Adipocyte (in vitro differentiated cells): ENCODE measurements around the gene MORN1.

Experiments
- DNase-seq: peaks from one replicate; pipeline ENCODE4 v3.0.0-alpha.2; 2015; ENCODE audit warnings: low read depth
- H3K27me3 ChIP-seq: replicated peaks from 2 replicates; pipeline ENCODE4 v1.7.0; 2013; ENCODE audit warnings: mild to moderate bottlenecking, low read length, moderate library complexity; ENCODE audit not compliant: control insufficient read depth, insufficient read depth
- H3K36me3 ChIP-seq: 2 replicates; pipeline ENCODE4 v1.7.0; 2013; ENCODE audit warnings: low read length, mild to moderate bottlenecking, moderate library complexity; ENCODE audit not compliant: control insufficient read depth, insufficient read depth, severe bottlenecking
- H3K4me1 ChIP-seq: 2 replicates; pipeline ENCODE4 v1.7.0; 2013; ENCODE audit warnings: mild to moderate bottlenecking, low read length, moderate library complexity; ENCODE audit not compliant: control insufficient read depth, insufficient read depth
- H3K4me3 ChIP-seq: 2 replicates; pipeline ENCODE4 v1.7.0; 2013; ENCODE audit warnings: mild to moderate bottlenecking, low read length, moderate library complexity
- H3K9ac ChIP-seq: 2 replicates; pipeline ENCODE4 v1.7.0; 2013; ENCODE audit warnings: mild to moderate bottlenecking, low read length, moderate library complexity
- H3K9me3 ChIP-seq: 2 replicates; pipeline ENCODE4 v1.7.0; 2013; ENCODE audit warnings: mild to moderate bottlenecking, low read length, moderate library complexity; ENCODE audit not compliant: control insufficient read depth

MORN1 gene

GRCh38 chr1:2418791-2419320 lies 27.5 kb upstream of the MORN1 start:
- Histone ChIP-seq H3K9ac (no peak overlapping the region), H3K4me3 (no peak overlapping the region), H3K36me3 (no peaks in the 10 kb centered on the region), H3K9me3 (peaks cover 18% of the 10 kb centered on the region), H3K4me1 (peaks cover 3% of the 10 kb centered on the region), H3K27me3 (peaks cover 53% of the 10 kb centered on the region)
- no peak for DNase-seq

- Histone ChIP-seq H3K4me1 (peaks cover 3% of the 10 kb centered on the region), H3K36me3 (no peaks in the 10 kb centered on the region), H3K27me3 (peaks cover 46% of the 10 kb centered on the region), H3K4me3 (no peak overlapping the region), H3K9me3 (peaks cover 9% of the 10 kb centered on the region), H3K9ac (no peak overlapping the region)
- DNase-seq: no peak
Measured at GRCh38 chr1:2417833-2418225, 26.5 kb upstream of the MORN1 start.

GRCh38 chr1:2417083-2417832 lies 25.9 kb upstream of the MORN1 start:
- H3K36me3 ChIP-seq: no peaks in the 10 kb centered on the region
- peaks cover 40% of the 10 kb centered on the region for H3K27me3 ChIP-seq

GRCh38 chr1:2416403-2416802 lies 25.0 kb upstream of the MORN1 start:
- no peaks in the 10 kb centered on the region for H3K9me3 ChIP-seq
- peaks cover 7% of the 10 kb centered on the region for H3K4me1 ChIP-seq
- no peak overlapping the region for H3K4me3 ChIP-seq
- H3K36me3 ChIP-seq: no peaks in the 10 kb centered on the region
- no peak overlapping the region for H3K9ac ChIP-seq
- no peak for DNase-seq
- H3K27me3 ChIP-seq: peaks cover 38% of the 10 kb centered on the region

More at GRCh38 chr1:2417083-2417832, 25.9 kb upstream of the MORN1 start:
- Histone ChIP-seq H3K9ac (no peak overlapping the region), H3K9me3 (peaks cover 3% of the 10 kb centered on the region), H3K4me3 (no peak overlapping the region), H3K4me1 (peaks cover 3% of the 10 kb centered on the region)
- DNase-seq: no peak

GRCh38 chr1:2415801-2416208 lies 24.5 kb upstream of the MORN1 start:
- H3K4me1 ChIP-seq: peaks cover 9% of the 10 kb centered on the region
- no peaks in the 10 kb centered on the region for H3K36me3 ChIP-seq
- H3K9ac ChIP-seq: no peak overlapping the region
- H3K9me3 ChIP-seq: no peaks in the 10 kb centered on the region
- DNase-seq: no peak
- no peak overlapping the region for H3K4me3 ChIP-seq
- peaks cover 36% of the 10 kb centered on the region for H3K27me3 ChIP-seq

GRCh38 chr1:2415337-2415736 lies 24.0 kb upstream of the MORN1 start:
- Histone ChIP-seq H3K4me1 (peaks cover 9% of the 10 kb centered on the region), H3K4me3 (no peak overlapping the region), H3K9ac (no peak overlapping the region), H3K36me3 (no peaks in the 10 kb centered on the region), H3K9me3 (no peaks in the 10 kb centered on the region), H3K27me3 (peaks cover 36% of the 10 kb centered on the region)
- DNase-seq: no peak

GRCh38 chr1:2414297-2414958 lies 23.1 kb upstream of the MORN1 start:
- peaks cover 9% of the 10 kb centered on the region for H3K4me1 ChIP-seq
- H3K27me3 ChIP-seq: peaks cover 36% of the 10 kb centered on the region
- H3K9ac ChIP-seq: no peak overlapping the region
- no peaks in the 10 kb centered on the region for H3K36me3 ChIP-seq
- peak; percentile 84 for DNase-seq
- no peak overlapping the region for H3K4me3 ChIP-seq
- H3K9me3 ChIP-seq: no peaks in the 10 kb centered on the region

- Histone ChIP-seq H3K9me3 (no peaks in the 10 kb centered on the region), H3K36me3 (peaks cover 3% of the 10 kb centered on the region), H3K9ac (peak overlapping the region; percentile 97), H3K4me3 (peak overlapping the region; percentile 94), H3K27me3 (peaks cover 29% of the 10 kb centered on the region), H3K4me1 (peaks cover 9% of the 10 kb centered on the region)
- no peak for DNase-seq
Measured at GRCh38 chr1:2413495-2414296, 22.3 kb upstream of the MORN1 start.

- DNase-seq: peak; percentile 6
- Histone ChIP-seq H3K27me3 (peaks cover 22% of the 10 kb centered on the region), H3K4me1 (peaks cover 9% of the 10 kb centered on the region), H3K9me3 (no peaks in the 10 kb centered on the region), H3K9ac (peak overlapping the region; percentile 97), H3K36me3 (peaks cover 10% of the 10 kb centered on the region), H3K4me3 (peak overlapping the region; percentile 94)
Measured at GRCh38 chr1:2412773-2413494, 21.6 kb upstream of the MORN1 start.

- peaks cover 16% of the 10 kb centered on the region for H3K27me3 ChIP-seq
- no peaks in the 10 kb centered on the region for H3K9me3 ChIP-seq
- DNase-seq: peak; percentile 99
- H3K36me3 ChIP-seq: peaks cover 14% of the 10 kb centered on the region
- peaks cover 9% of the 10 kb centered on the region for H3K4me1 ChIP-seq
- peak within 1 kb of the TSS; percentile 97 for H3K9ac ChIP-seq
- H3K4me3 ChIP-seq: peak within 1 kb of the TSS; percentile 94
Measured at GRCh38 chr1:2412395-2412772, 21.0 kb upstream of the MORN1 start, which contains the start of gene PEX10. TSS of gene PEX10 (minus strand) at chr1:2412564. CDS start at chr1:2412502, 62 bp downstream.
